MCF 10A (cell line): ENCODE data around the gene C11orf21. TPM values are rescaled to one million over a fixed set of nuclear protein-coding genes. Genes with fewer than 3 reads are reported as not detected.

Experiments used
- BruUV-seq: library from RNA; stranded (reverse); fragments of 400-500 nt; replicated peaks from 2 replicates; lab custom pipeline; 2021; lab: Mats Ljungman, UMichigan
- CTCF ChIA-PET: fragments of 300-600 bp; sonication (Branson Sonifier 250); formaldehyde crosslinking; extraction: SDS; loops from one replicate; lab custom pipeline; 2021; ENCODE audit warnings: antibody characterized with exemption, inconsistent platforms; lab: Yijun Ruan, JAX
- POLR2A ChIA-PET: fragments of 300-600, 350-650 bp; sonication (Branson Sonifier 250); formaldehyde crosslinking; extraction: SDS; loops from one replicate; lab custom pipeline; 2020; ENCODE audit warnings: antibody characterized with exemption, inconsistent platforms; lab: Yijun Ruan, JAX
- DNase-seq: peaks from one replicate; pipeline ENCODE4 v3.0.0-alpha.2; 2018; ENCODE audit not compliant: unreplicated experiment
- H3K27ac Mint-ChIP-seq: one replicate; pipeline ENCODE4 v1.8.0; 2022; ENCODE audit warnings: mild to moderate bottlenecking, low read depth, mixed read lengths; ENCODE audit not compliant: unreplicated experiment
- H3K27me3 Mint-ChIP-seq: one replicate; pipeline ENCODE4 v1.8.0; 2022; ENCODE audit warnings: mixed read lengths; ENCODE audit not compliant: insufficient read depth, unreplicated experiment
- H3K36me3 Mint-ChIP-seq: one replicate; pipeline ENCODE4 v1.8.0; 2022; ENCODE audit warnings: mild to moderate bottlenecking, moderate library complexity, mixed read lengths; ENCODE audit not compliant: insufficient read depth, unreplicated experiment
- H3K4me1 Mint-ChIP-seq: one replicate; pipeline ENCODE4 v1.8.0; 2022; ENCODE audit warnings: mixed read lengths; ENCODE audit not compliant: insufficient read depth, unreplicated experiment
- H3K4me3 Mint-ChIP-seq: one replicate; pipeline ENCODE4 v1.8.0; 2022; ENCODE audit warnings: mild to moderate bottlenecking, moderate library complexity, mixed read lengths; ENCODE audit not compliant: unreplicated experiment
- H3K9me3 Mint-ChIP-seq: one replicate; pipeline ENCODE4 v1.8.0; 2022; ENCODE audit warnings: mixed read lengths; ENCODE audit not compliant: unreplicated experiment
- intact Hi-C: fragments of 100-400 bp; cut with micrococcal nuclease; formaldehyde crosslinking; loops from 2 replicates; pipeline ENCODE4 v1.14.1; 2022
- total RNA-seq: library from RNA; stranded (reverse); gene quantifications from 2 replicates; pipeline ENCODE4 v1.2.3, GENCODE V29; 2022
- TF ChIP-seq, protein P1 (sequence below): fragments of 200-600 bp; IDR thresholded peaks from one replicate; pipeline ENCODE4 v1.8.0; 2022; ENCODE audit warnings: antibody characterized with exemption, mild to moderate bottlenecking; ENCODE audit not compliant: unreplicated experiment

The C11orf21 gene
- total RNA-seq, 1 experiment from 2014 or later: not detected

DNA sequence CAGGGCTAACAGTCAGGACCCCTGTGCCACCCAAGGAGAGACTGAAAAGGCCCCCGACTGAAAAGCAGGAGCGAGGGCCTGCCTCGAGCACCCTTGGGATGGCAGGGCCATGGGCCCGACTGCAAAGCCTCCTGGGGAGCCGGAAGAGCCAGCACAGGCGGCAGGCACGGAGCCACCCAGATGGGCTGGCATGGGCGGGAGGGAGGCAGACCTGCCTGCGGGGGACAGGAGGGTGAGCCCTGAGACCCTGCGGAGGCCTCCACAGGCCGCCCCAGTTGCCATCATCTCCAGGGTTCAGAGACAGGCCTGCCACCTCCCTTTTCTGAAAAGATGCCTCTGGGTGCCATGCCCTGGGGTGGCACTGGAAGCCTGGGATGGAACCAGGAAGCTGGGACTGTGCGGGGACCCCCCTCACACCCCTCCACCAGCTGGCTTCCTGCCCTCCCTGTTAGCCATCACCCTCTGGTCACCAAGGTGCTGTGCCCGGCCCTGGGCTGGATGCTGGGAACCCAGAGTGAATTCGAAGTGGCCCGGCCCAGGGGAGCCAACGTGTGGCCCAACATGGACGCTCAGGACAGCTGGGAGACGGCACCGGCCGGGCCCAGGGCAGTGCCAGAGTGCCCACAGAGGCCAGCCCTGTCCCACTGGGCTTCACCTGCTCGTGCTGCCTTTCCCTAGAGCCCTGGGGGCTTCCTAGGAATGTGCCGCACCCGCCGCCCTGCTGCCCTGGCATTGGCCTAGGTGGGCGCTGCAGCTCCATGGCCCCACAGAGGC lies 13.9 kb upstream of the C11orf21 start:
- POLR2A ChIA-PET: no interaction called here
- Mint-ChIP-seq H3K36me3 (no peaks in the 10 kb centered on the region), H3K9me3 (no peaks in the 10 kb centered on the region), H3K4me3 (no peak overlapping the region), H3K27ac (no peak overlapping the region), H3K27me3 (no peaks in the 10 kb centered on the region), H3K4me1 (no peaks in the 10 kb centered on the region)
- intact Hi-C loops: no loop called here
- CTCF ChIA-PET: interaction anchor here (0.6 to 2.8 kb wide), 2 partner anchors 11 to 105 kb away, joined by 3 to 17 read pairs; no protein-coding TSS in a partner anchor
- no peak for DNase-seq
- TF ChIP-seq, protein P1, sequence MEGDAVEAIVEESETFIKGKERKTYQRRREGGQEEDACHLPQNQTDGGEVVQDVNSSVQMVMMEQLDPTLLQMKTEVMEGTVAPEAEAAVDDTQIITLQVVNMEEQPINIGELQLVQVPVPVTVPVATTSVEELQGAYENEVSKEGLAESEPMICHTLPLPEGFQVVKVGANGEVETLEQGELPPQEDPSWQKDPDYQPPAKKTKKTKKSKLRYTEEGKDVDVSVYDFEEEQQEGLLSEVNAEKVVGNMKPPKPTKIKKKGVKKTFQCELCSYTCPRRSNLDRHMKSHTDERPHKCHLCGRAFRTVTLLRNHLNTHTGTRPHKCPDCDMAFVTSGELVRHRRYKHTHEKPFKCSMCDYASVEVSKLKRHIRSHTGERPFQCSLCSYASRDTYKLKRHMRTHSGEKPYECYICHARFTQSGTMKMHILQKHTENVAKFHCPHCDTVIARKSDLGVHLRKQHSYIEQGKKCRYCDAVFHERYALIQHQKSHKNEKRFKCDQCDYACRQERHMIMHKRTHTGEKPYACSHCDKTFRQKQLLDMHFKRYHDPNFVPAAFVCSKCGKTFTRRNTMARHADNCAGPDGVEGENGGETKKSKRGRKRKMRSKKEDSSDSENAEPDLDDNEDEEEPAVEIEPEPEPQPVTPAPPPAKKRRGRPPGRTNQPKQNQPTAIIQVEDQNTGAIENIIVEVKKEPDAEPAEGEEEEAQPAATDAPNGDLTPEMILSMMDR: no peak
- BruUV-seq: no TSS peak

DNA sequence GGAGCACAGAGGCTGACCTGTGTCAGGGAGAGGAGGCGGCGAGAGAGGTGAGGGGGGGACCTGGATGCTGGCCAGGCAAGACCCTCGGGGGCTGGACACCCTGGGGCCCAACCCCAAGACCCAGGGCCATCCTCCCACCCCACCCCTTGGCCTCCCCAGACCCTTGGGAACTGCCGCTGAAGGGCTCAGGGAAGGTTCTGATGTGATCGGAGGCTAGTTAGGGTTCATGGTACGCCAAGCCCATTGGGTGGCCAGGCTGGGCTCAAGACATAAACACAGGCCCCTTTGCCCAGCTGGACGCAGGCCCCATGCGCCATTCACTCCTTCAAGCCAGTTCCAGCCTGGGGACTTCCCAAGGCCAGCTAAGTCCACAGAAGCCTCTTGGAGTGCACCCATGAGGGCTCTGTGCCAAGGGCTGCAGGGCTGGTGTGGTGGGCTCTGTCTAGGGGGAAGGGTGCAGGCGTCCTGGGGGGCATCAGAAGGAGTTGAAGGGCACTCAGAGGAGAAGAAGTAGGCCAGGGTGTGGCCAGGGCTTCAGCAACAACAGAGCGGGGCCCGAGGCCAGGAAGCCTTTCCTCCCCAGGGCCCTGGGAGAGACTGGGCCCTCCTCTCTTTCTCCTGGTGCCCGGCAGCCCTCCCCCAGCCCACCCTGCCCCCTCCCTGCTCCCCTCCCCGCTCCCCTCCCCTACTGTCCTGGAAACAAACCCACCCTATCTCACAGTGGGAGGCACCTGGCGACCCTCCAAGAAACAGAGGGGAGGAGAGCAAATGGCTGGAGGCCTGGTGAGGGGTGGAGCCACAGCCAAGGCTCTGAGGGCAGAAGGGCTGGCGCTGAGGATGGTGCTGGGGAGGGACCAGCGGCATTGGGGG lies 13.0 kb upstream of the C11orf21 start:
- Mint-ChIP-seq H3K4me3 (no peak overlapping the region), H3K27me3 (no peaks in the 10 kb centered on the region), H3K4me1 (no peaks in the 10 kb centered on the region), H3K27ac (no peak overlapping the region), H3K9me3 (no peaks in the 10 kb centered on the region), H3K36me3 (no peaks in the 10 kb centered on the region)
- BruUV-seq: no TSS peak
- POLR2A ChIA-PET: no interaction called here
- DNase-seq: no peak
- CTCF ChIA-PET: interaction anchor here (0.7 to 2.8 kb wide), 2 partner anchors 10 to 12 kb away, joined by 5 to 17 read pairs; no protein-coding TSS in a partner anchor
- intact Hi-C loops: no loop called here
- TF ChIP-seq, protein P1: no peak

DNA sequence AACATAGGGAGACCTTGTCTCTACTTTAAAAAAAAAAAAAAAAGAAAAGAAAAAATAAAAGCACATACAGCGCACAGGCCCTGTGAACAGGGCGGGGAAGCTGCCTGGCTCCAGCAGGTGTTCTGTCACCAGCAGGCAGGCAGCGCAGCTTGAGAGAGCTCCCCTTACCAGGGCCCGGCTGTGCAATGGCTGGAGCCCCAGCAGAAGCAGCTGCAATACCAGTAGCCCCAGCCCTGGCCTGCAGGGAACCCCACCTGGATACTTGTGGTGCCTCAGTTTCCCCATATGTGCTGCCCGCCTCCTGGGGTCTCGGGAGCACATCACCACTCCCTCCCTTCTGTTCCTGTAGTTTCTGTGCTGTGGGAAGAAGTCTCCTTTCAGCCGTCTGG lies 12.4 kb upstream of the C11orf21 start:
- intact Hi-C loops: no loop called here
- POLR2A ChIA-PET: no interaction called here

More for the DNA sequence above, 12.4 kb upstream of the C11orf21 start:
- Mint-ChIP-seq H3K4me1 (no peaks in the 10 kb centered on the region), H3K36me3 (no peaks in the 10 kb centered on the region), H3K27ac (no peak overlapping the region), H3K4me3 (no peak overlapping the region), H3K27me3 (no peaks in the 10 kb centered on the region), H3K9me3 (no peaks in the 10 kb centered on the region)
- TF ChIP-seq, protein P1: no peak
- CTCF ChIA-PET: interaction anchor here (0.5 to 0.7 kb wide), 3 partner anchors 12 to 845 kb away, joined by 3 to 5 read pairs (median 4); no protein-coding TSS in a partner anchor
- BruUV-seq: no TSS peak
- DNase-seq: no peak
